LNCaP clone FGC (cell line): ENCODE results near the gene ADGRG2.
A peak's percentile ranks its signal among the peaks of the same experiment; 100 is the strongest.

Experiments used
- DNase-seq: peaks from one replicate; pipeline ENCODE4 v3.0.0-alpha.2; 2011; ENCODE audit warnings: low read depth
- H3K4me3 ChIP-seq: 2 replicates; pipeline ENCODE4 v1.5.1; 2011; ENCODE audit warnings: mild to moderate bottlenecking, low read depth, low read length, control low read depth
- CTCF ChIP-seq: IDR thresholded peaks from 2 replicates; pipeline ENCODE4 v1.5.1; 2012; ENCODE audit warnings: mild to moderate bottlenecking; ENCODE audit not compliant: control insufficient read depth, insufficient read depth; ENCODE audit errors: extremely low read depth

The ADGRG2 gene

GRCh38 chrX:18995221-18995620 is 127.0 kb downstream of the ADGRG2 start:
- no peak for DNase-seq
- no peak overlapping the region for H3K4me3 ChIP-seq
- TF ChIP-seq CTCF, result no peak

GRCh38 chrX:18994713-18995112 is 127.6 kb downstream of the ADGRG2 start:
- DNase-seq, result no peak
- no peak for TF ChIP-seq CTCF
- H3K4me3 ChIP-seq, result no peak overlapping the region

- no peak for TF ChIP-seq CTCF
- DNase-seq, result no peak
- H3K4me3 ChIP-seq, result no peak overlapping the region
Measured at GRCh38 chrX:18992829-18993228, 129.4 kb downstream of the ADGRG2 start.

- no peak for DNase-seq
- TF ChIP-seq CTCF, result no peak
- peak overlapping the region; percentile 62 for H3K4me3 ChIP-seq
Measured at GRCh38 chrX:18985186-18985435, 137.2 kb downstream of the ADGRG2 start.

- peak overlapping the region; percentile 62 for H3K4me3 ChIP-seq
- peak; percentile 42 for DNase-seq
- peak; percentile 12; the same call in 1 of the 2 replicates for TF ChIP-seq CTCF
Measured at GRCh38 chrX:18984381-18985185, 137.7 kb downstream of the ADGRG2 start.

- peak within 1 kb of the TSS; percentile 62 for H3K4me3 ChIP-seq
- no peak for DNase-seq
- TF ChIP-seq CTCF, result no peak
Measured at GRCh38 chrX:18983666-18984380, 138.4 kb downstream of the ADGRG2 start, which contains the start of gene PHKA2. Gene PHKA2, minus strand, starts transcription at chrX:18984114. Its CDS starts 182 bp downstream, at chrX:18983932.
